Measurements from ENCODE around the gene ARHGEF11.

GRCh38 chr1:156969496-156969895 lies 76.0 kb downstream of the ARHGEF11 start:
- TF ChIP-seq CTCF (IDR thresholded peaks at IDR 0.05; ENCODE audit: low read depth, low read length, missing input control) (no peak), ZBTB33 (IDR thresholded peaks at IDR 0.05) (no peak), MAX (IDR thresholded peaks at IDR 0.05) (no peak), REST (IDR thresholded peaks at IDR 0.05) (no peak), YY1 (IDR thresholded peaks at IDR 0.05) (no peak), ATF3 (IDR thresholded peaks at IDR 0.05) (no peak), RAD21 (IDR thresholded peaks at IDR 0.05) (no peak), TAF1 (conservative IDR thresholded peaks at IDR 0.05) (no peak)
